ENCODE data around the gene ABT1. TPM values are rescaled to one million over a fixed set of nuclear protein-coding genes. Genes with fewer than 3 reads are reported as not detected.

Gene ABT1
- total RNA-seq, 2 experiments from 2014 or later, result 22.6 to 22.7 TPM

DNA sequence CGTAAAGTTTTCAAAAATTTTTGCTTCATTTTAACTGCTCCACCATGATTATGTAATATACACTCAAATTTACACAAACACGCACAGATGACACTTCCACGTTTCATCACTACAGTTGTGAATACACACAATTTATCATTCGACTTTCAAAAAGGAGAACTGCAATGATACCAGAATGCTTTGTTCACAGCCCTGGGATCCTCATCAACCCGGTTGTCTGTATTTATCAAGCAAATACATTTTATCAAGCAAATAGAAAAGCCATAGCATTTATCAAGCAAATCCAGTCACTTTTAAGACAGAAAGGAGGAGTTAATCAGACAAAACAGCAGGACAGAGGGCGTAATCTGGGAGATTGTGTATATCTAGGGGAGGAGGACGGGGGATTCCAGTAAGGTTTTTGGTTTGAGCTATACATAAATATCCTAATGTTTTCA is 20.3 kb upstream of the ABT1 start:
- ChIA-PET CTCF (interaction anchor here (1.0 to 9.9 kb wide), 5 partner anchors 17 to 254 kb away, joined by 3 to 179 read pairs (median 3); partner anchors contain the start of genes ABT1 and HMGN4), POLR2A (interaction anchor here (0.7 kb wide), 1 partner anchor 44 kb away, joined by 3 read pairs; no protein-coding TSS in a partner anchor)
- peak overlapping the region; percentile 80 for H3K4me3 Mint-ChIP-seq
- H3K27me3 Mint-ChIP-seq, result no peaks in the 10 kb centered on the region
- no peaks in the 10 kb centered on the region for H3K36me3 Mint-ChIP-seq
- H3K9me3 Mint-ChIP-seq, result peaks cover 21% of the 10 kb centered on the region
- peak overlapping the region; percentile 3 for H3K27ac Mint-ChIP-seq
- intact Hi-C loops (cut with micrococcal nuclease), result no loop called here
- DNase-seq, result no peak
- H3K4me1 Mint-ChIP-seq (ENCODE audit: low read depth), result peaks cover 32% of the 10 kb centered on the region

DNA sequence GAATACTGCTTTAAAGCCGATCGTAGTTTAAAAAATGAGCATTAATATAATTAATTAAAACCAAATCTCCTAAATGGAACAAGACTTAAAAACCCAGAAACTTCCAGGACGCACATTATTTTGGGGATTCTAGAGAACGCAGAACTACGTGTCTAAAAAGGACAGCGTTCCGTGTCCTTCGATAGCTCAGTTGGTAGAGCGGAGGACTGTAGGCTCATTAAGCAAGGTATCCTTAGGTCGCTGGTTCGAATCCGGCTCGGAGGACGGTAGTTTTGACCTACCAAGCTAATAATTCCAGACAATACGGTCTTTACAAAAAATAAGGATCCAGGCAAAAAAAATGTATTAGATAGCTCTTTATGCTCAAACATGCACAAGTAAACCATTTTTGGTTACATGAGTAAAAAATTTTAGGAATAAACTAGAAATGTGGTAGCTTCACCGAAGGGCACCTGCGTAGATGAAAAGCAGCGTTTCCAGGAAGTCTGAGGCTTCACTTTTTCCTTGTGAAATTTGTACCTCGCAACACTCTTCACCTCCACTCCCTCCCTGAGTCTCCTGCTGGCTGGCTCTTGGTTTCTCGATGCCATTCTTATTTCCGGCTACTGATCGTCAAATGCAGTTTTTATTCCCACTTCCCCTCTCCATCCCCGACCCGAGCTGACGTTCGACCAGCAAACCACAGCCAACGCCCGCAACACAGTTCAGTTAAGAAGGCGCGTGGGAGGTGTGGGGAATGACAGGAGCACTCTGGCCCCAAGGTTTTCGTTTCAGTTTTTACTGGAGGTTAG is 19.6 kb upstream of the ABT1 start:
- Mint-ChIP-seq H3K4me1 (ENCODE audit: low read depth) (peaks cover 28% of the 10 kb centered on the region), H3K27me3 (no peaks in the 10 kb centered on the region), H3K27ac (peak overlapping the region; percentile 84), H3K4me3 (peak overlapping the region; percentile 80), H3K9me3 (peaks cover 21% of the 10 kb centered on the region), H3K36me3 (no peaks in the 10 kb centered on the region)
- intact Hi-C loops (cut with micrococcal nuclease), result loop anchor here (1.0 kb wide), 1 partner anchor 19 kb away; the partner anchor contains the start of gene ABT1
- POLR2A ChIA-PET, result interaction anchor here (0.7 kb wide), 1 partner anchor 44 kb away, joined by 3 read pairs; no protein-coding TSS in a partner anchor
- peak; percentile 82 for DNase-seq
- CTCF ChIA-PET, result interaction anchor here (0.7 to 9.9 kb wide), 8 partner anchors 8 to 550 kb away, joined by 3 to 179 read pairs (median 3); partner anchors contain the start of genes ABT1 and HMGN4

DNA sequence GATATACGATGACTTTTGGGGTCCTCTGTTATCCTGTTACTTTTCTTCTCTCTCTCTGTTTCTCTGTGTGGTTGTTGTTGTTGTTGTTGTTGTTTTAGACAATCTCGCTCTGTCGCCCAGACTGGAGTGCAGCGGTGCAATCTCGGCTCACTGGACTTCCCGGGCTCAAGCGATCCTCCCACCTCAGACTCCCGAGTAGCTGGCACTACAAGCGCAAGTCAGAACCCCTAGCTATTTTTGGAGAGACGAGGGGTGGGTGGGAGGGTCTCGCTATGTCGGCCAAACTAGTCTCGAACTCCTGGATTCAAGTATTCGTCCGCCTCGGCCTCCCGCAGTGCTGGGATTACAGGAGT is 19.1 kb upstream of the ABT1 start:
- no peak for DNase-seq
- Mint-ChIP-seq H3K27ac (peak overlapping the region; percentile 84), H3K9me3 (peaks cover 21% of the 10 kb centered on the region), H3K27me3 (no peaks in the 10 kb centered on the region), H3K4me3 (peak overlapping the region; percentile 80), H3K4me1 (ENCODE audit: low read depth) (peaks cover 26% of the 10 kb centered on the region), H3K36me3 (no peaks in the 10 kb centered on the region)
- intact Hi-C loops (cut with micrococcal nuclease), result loop anchor here (1.0 kb wide), 1 partner anchor 19 kb away; the partner anchor contains the start of gene ABT1
- ChIA-PET CTCF (interaction anchor here (1.2 to 9.9 kb wide), 3 partner anchors 9 to 21 kb away, joined by 3 to 179 read pairs (median 6); partner anchors contain the start of gene ABT1), POLR2A (no interaction called here)

DNA sequence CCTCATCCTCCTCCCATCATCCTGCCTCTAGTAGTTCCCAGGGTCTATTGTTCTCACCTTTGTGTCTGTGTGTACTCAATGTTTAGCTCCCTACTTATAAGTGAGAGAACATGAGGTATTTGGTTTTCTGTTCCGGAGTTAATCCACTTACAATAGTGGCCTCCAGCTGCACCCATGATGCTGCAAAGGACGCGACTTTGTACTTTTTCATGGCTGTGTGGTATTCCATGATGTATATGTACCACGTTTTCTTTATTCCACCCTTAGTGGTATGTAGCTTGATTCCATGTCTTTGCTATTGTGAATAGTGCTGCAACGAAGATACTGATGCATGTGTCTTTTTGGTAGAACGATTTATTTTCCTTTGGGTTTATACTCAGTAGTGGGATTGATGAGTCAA is 18.5 kb upstream of the ABT1 start:
- Mint-ChIP-seq H3K4me1 (ENCODE audit: low read depth) (peaks cover 23% of the 10 kb centered on the region), H3K36me3 (no peaks in the 10 kb centered on the region), H3K27me3 (peaks cover 3% of the 10 kb centered on the region), H3K9me3 (peaks cover 21% of the 10 kb centered on the region), H3K4me3 (no peak overlapping the region), H3K27ac (no peak overlapping the region)
- intact Hi-C loops (cut with micrococcal nuclease), result no loop called here
- ChIA-PET POLR2A (no interaction called here), CTCF (interaction anchor here (9.9 kb wide), 1 partner anchor 15 kb away, joined by 179 read pairs; the partner anchor contains the start of gene ABT1)
- no peak for DNase-seq

DNA sequence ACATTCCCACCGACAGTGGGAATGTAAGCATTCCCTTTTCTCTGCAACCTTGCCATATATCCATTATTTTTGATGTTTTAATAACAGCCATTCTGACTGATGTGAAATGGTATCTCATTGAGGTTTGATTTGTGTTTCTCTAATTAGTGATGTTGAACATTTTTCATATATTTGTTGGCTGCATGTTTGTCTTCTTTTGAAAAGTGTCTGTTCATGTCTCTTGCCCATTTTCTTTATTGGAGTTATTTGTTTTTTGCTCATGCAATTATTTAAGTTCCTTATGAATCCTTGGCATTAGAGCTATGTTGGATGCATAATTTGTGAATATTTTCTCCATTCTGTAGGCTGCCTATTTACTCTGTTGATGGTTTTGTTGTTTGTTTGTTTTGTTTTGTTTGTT is 18.0 kb upstream of the ABT1 start:
- no peaks in the 10 kb centered on the region for H3K36me3 Mint-ChIP-seq
- ChIA-PET POLR2A (no interaction called here), CTCF (interaction anchor here (9.9 kb wide), 1 partner anchor 15 kb away, joined by 179 read pairs; the partner anchor contains the start of gene ABT1)
- intact Hi-C loops (cut with micrococcal nuclease), result no loop called here
- H3K4me1 Mint-ChIP-seq (ENCODE audit: low read depth), result peaks cover 23% of the 10 kb centered on the region
- no peak overlapping the region for H3K4me3 Mint-ChIP-seq
- peaks cover 7% of the 10 kb centered on the region for H3K27me3 Mint-ChIP-seq
- no peak overlapping the region for H3K27ac Mint-ChIP-seq
- DNase-seq, result no peak
- H3K9me3 Mint-ChIP-seq, result peaks cover 21% of the 10 kb centered on the region

DNA sequence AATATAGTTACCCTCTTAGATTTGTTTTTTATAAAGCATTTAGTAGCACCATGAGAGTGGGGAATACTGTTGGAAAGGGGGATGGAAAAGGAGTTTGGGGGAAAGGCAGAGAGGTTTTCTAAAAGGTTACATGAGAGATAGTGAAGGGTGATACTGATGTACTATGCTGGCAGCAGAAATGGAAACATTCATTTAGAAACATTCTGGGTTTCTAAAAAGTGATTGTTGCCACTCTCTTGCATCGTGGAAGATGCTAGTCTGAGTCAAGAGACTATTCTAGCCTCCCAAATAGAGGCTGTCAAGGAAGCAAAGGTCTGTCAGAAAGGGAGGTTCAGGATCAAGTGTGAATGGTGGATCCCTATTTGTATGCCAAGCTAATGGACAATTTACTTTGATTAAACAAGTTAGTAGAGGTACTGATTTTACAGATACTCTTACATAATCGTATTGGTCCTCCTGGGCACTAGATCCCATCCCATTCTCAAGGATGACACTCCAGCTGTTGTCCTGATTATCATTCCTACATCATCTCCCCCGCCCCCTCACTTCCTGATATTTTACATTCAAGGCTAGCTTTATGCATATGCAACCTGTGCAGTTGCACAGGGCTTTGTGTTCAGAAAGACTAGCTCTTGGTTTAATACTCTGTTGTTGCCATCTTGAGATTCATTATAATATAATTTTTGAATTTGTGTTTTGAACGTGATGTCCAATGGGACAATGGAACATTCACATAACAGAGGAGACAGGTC is 15.4 kb upstream of the ABT1 start:
- peaks cover 14% of the 10 kb centered on the region for H3K27me3 Mint-ChIP-seq
- no peak for DNase-seq
- H3K4me1 Mint-ChIP-seq (ENCODE audit: low read depth), result peaks cover 22% of the 10 kb centered on the region
- ChIA-PET CTCF (interaction anchor here (1.3 kb wide), 1 partner anchor 14 kb away, joined by 10 read pairs; no protein-coding TSS in a partner anchor), POLR2A (no interaction called here)
- no peak overlapping the region for H3K27ac Mint-ChIP-seq
- peaks cover 21% of the 10 kb centered on the region for H3K9me3 Mint-ChIP-seq
- intact Hi-C loops (cut with micrococcal nuclease), result no loop called here
- H3K4me3 Mint-ChIP-seq, result no peak overlapping the region
- H3K36me3 Mint-ChIP-seq, result no peaks in the 10 kb centered on the region

DNA sequence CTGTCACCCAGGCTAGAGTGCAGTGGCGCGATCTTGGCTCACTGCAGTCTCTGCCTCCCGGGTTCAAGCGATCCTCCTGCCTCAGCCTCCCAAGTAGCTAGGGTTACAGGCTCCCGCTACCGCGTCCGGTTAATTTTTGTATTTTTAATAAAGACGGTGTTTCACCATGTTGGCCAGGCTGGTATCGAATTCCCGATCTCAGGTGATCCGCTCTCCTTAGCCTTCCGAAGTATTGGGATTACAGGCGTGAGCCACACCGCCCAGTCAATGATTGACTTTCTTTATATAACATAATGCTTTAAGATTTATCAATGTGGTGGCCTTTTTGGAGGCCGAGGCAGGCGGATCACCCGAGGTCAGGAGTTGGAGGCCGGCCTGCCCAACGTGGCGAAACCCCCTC is 7.8 kb upstream of the ABT1 start:
- CTCF ChIA-PET, result no interaction called here
- Mint-ChIP-seq H3K27ac (no peak overlapping the region), H3K4me3 (no peak overlapping the region), H3K9me3 (no peaks in the 10 kb centered on the region), H3K36me3 (no peaks in the 10 kb centered on the region), H3K27me3 (peaks cover 29% of the 10 kb centered on the region), H3K4me1 (ENCODE audit: low read depth) (peaks cover 2% of the 10 kb centered on the region)
- POLR2A ChIA-PET, result no interaction called here
- intact Hi-C loops (cut with micrococcal nuclease), result no loop called here
- no peak for DNase-seq

DNA sequence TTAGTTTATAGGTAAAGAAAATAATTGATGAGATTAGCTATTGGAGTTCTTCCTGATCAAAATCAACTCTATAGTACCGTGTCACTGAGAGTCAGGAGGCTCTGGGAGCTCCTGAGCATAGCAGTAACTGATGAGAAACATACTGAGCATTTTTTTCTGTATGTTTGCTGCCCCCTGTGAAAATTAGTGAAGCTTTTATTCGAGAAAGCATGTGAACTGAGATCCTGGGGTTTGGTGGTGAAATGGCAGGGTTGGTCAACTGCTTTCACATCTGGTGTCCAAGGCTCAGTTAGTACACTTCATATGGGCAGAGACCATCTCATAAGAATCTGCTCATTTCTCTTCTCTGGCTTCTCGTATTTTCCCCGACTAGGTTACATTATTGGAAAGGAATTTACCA is 4.1 kb upstream of the ABT1 start:
- H3K36me3 Mint-ChIP-seq, result no peaks in the 10 kb centered on the region
- intact Hi-C loops (cut with micrococcal nuclease), result loop anchor here (10.0 kb wide), 1 partner anchor 1302 kb away; a partner anchor contains a TSS
- H3K4me1 Mint-ChIP-seq (ENCODE audit: low read depth), result peaks cover 10% of the 10 kb centered on the region
- POLR2A ChIA-PET, result no interaction called here
- no peak overlapping the region for H3K4me3 Mint-ChIP-seq
- H3K9me3 Mint-ChIP-seq, result no peaks in the 10 kb centered on the region
- no peak for DNase-seq
- H3K27ac Mint-ChIP-seq, result no peak overlapping the region
- CTCF ChIA-PET, result interaction anchor here (0.8 to 6.2 kb wide), 4 partner anchors 8 to 251 kb away, joined by 3 to 179 read pairs (median 6); no protein-coding TSS in a partner anchor
- H3K27me3 Mint-ChIP-seq, result peaks cover 27% of the 10 kb centered on the region

DNA sequence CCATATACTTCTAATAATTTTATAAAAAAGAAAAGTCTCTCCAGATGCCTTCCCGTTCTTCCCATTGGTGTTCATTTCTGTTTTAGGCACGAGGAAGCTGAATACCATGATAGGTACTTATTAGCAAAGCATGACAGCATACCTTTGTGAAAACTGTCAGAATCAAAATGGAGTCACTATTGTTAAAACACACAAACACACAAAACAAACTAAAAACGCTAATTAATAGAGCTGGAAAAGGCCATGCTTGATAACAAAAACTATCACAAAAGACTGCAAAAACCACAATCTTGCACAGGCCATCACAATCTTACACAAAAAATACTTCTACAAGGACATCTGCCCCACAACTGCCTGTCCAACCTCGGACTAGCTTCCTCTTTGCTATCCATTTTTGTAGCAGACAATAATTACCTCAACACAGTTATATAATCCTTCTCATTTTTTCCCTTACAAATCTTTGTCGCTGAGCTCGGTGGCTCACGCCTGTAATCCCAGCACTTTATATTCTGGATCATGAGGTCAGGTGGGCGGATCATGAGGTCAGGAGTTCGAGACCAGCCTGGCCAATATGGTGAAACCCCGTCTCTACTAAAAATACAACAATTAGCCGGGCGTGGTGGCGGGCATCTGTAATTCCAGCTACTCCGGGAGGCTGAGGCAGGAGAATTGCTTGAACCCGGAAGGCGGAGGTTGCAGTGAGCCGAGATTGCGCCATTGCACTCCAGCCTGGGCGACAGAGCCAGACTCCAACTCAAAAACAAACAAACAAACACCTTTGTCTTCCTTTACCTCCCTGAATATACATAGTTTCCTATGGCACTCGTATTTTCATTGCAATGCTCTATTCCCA is 3.2 kb upstream of the ABT1 start:
- intact Hi-C loops (cut with micrococcal nuclease), result loop anchor here (10.0 kb wide), 1 partner anchor 1301 kb away; a partner anchor contains a TSS
- POLR2A ChIA-PET, result no interaction called here
- no peak overlapping the region for H3K27ac Mint-ChIP-seq
- CTCF ChIA-PET, result interaction anchor here (0.8 to 6.2 kb wide), 3 partner anchors 9 to 252 kb away, joined by 3 to 179 read pairs (median 3); no protein-coding TSS in a partner anchor
- peaks cover 27% of the 10 kb centered on the region for H3K27me3 Mint-ChIP-seq
- no peak for DNase-seq
- H3K4me1 Mint-ChIP-seq (ENCODE audit: low read depth), result peaks cover 18% of the 10 kb centered on the region
- peaks cover 6% of the 10 kb centered on the region for H3K36me3 Mint-ChIP-seq
- H3K4me3 Mint-ChIP-seq, result no peak overlapping the region
- H3K9me3 Mint-ChIP-seq, result no peaks in the 10 kb centered on the region

DNA sequence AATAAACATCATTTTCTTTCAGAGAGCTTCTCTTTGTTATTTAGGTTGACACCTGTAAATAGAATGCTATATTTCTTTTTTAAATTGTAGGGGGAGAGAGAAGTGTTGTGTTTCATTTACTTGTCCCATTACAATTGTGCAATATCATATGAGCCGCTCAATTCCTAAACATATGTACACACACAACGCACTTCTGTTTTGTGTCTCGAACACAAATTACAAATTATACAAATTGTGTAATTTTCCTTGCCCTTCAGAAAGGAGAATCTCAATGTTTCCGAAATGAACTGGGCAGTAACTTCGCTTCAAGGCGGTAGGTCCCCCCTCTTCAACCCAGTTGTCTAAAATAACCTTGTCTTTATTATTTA is 2.6 kb upstream of the ABT1 start:
- ChIA-PET CTCF (interaction anchor here (1.1 to 6.2 kb wide), 3 partner anchors 9 to 40 kb away, joined by 3 to 179 read pairs (median 21); no protein-coding TSS in a partner anchor), POLR2A (interaction anchor here (0.6 kb wide), 1 partner anchor 94 kb away, joined by 3 read pairs; no protein-coding TSS in a partner anchor)
- H3K27me3 Mint-ChIP-seq, result peaks cover 26% of the 10 kb centered on the region
- no peak overlapping the region for H3K27ac Mint-ChIP-seq
- no peak for DNase-seq
- H3K4me1 Mint-ChIP-seq (ENCODE audit: low read depth), result peaks cover 22% of the 10 kb centered on the region
- no peaks in the 10 kb centered on the region for H3K9me3 Mint-ChIP-seq
- intact Hi-C loops (cut with micrococcal nuclease), result loop anchor here (10.0 kb wide), 1 partner anchor 1301 kb away; a partner anchor contains a TSS
- H3K36me3 Mint-ChIP-seq, result peaks cover 10% of the 10 kb centered on the region
- no peak overlapping the region for H3K4me3 Mint-ChIP-seq

Data from activated CD4-positive, alpha-beta memory T cell treated with anti-CD3 and anti-CD28 coated beads for 36 hours (primary cell).